ENCODE results near the gene GPC5.

DNA sequence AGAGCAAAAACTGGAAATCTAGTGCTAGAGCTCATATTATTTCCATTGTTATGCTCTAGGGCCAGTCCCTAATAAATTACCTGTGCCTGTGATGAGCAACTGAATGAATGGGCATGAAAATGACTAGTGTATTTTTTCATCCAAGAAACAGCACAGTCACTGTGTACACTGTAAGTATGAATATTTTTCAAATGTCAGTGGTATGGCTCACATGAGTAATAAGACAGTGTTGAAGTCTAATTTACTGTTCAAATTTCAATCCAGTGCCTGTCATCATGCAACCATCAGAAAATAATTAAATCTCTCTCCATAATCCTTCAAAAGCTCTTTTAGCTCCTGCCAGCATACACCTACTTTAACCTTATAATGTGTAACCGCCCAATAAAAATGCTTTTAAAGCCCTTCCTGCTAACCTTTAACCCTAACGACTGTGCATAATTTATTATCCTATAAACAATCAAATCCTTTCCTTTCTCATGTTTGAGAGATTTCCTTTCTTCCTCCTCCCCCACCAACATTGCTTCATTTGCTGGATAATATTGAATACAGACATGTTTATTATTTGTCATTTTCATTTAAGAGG lies 378.3 kb downstream of the GPC5 start:
- TF ChIP-seq POLR2AphosphoS5 (IDR thresholded peaks at IDR 0.05; ENCODE audit: low read depth, low read length) = no peak
- no peak for TF ChIP-seq ZNF251 (CRISPR knock-in tag; IDR thresholded peaks at IDR 0.05)
- TF ChIP-seq MXD4 (CRISPR knock-in tag; IDR thresholded peaks at IDR 0.05) = no peak
- TF ChIP-seq ZNF883 (CRISPR knock-in tag; IDR thresholded peaks at IDR 0.05; ENCODE audit: not compliant biosample characterization) = no peak
- no peak for TF ChIP-seq POLR2A (IDR thresholded peaks at IDR 0.05; ENCODE audit: insufficient read depth in 1 of 2, low read depth in 2 of 2, low read length in 2 of 2)
- no peak for TF ChIP-seq ZNF331 (CRISPR knock-in tag; IDR thresholded peaks at IDR 0.05)
- TF ChIP-seq EZH2 (conservative IDR thresholded peaks at IDR 0.05; ENCODE audit: low read depth, low read length) = no peak
- no peak for TF ChIP-seq ZNF12 (CRISPR knock-in tag; IDR thresholded peaks at IDR 0.05)
- no peak for TF ChIP-seq RAD21 (CRISPR knock-in tag; IDR thresholded peaks at IDR 0.05)
- TF ChIP-seq, protein P1, sequence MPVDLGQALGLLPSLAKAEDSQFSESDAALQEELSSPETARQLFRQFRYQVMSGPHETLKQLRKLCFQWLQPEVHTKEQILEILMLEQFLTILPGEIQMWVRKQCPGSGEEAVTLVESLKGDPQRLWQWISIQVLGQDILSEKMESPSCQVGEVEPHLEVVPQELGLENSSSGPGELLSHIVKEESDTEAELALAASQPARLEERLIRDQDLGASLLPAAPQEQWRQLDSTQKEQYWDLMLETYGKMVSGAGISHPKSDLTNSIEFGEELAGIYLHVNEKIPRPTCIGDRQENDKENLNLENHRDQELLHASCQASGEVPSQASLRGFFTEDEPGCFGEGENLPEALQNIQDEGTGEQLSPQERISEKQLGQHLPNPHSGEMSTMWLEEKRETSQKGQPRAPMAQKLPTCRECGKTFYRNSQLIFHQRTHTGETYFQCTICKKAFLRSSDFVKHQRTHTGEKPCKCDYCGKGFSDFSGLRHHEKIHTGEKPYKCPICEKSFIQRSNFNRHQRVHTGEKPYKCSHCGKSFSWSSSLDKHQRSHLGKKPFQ (CRISPR knock-in tag; IDR thresholded peaks at IDR 0.05; ENCODE audit: insufficient replicate concordance) = no peak
- TF ChIP-seq, protein P2, sequence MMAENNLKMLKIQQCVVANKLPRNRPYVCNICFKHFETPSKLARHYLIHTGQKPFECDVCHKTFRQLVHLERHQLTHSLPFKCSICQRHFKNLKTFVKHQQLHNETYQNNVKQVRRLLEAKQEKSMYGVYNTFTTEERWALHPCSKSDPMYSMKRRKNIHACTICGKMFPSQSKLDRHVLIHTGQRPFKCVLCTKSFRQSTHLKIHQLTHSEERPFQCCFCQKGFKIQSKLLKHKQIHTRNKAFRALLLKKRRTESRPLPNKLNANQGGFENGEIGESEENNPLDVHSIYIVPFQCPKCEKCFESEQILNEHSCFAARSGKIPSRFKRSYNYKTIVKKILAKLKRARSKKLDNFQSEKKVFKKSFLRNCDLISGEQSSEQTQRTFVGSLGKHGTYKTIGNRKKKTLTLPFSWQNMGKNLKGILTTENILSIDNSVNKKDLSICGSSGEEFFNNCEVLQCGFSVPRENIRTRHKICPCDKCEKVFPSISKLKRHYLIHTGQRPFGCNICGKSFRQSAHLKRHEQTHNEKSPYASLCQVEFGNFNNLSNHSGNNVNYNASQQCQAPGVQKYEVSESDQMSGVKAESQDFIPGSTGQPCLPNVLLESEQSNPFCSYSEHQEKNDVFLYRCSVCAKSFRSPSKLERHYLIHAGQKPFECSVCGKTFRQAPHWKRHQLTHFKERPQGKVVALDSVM (CRISPR knock-in tag; IDR thresholded peaks at IDR 0.05) = no peak
- TF ChIP-seq ZNF589 (CRISPR knock-in tag; conservative IDR thresholded peaks at IDR 0.05) = no peak
- no peak for TF ChIP-seq RBFOX2 (IDR thresholded peaks at IDR 0.05; ENCODE audit: low read depth, low read length)

Data from HepG2 (cell line).